Measurements from ENCODE around the gene BANK1. TPM values are rescaled to one million over a fixed set of nuclear protein-coding genes. Genes with fewer than 3 reads are reported as not detected.

BANK1 gene
- total RNA-seq, 2 experiments from 2014 or later, result not detected

GRCh38 chr4:101969965-101970364 lies 179.4 kb downstream of the BANK1 start:
- BruUV-seq (replicated peaks), result no TSS peak
- H3K9me3 ChIP-seq (ENCODE audit: low read length), result no peaks in the 10 kb centered on the region
- ChIA-PET POLR2A (no interaction called here), CTCF (ENCODE audit: unreplicated experiment) (no interaction called here)
- no peaks in the 10 kb centered on the region for H3K4me1 ChIP-seq (ENCODE audit: insufficient read depth, low read length, poor library complexity, severe bottlenecking)
- no peak overlapping the region for H3K4me2 ChIP-seq (ENCODE audit: low read length)
- intact Hi-C loops (cut with micrococcal nuclease; ENCODE audit: unreplicated experiment), result no loop called here
- H3K79me2 ChIP-seq (ENCODE audit: insufficient read depth, low read depth, low read length), result no peaks in the 10 kb centered on the region
- no peaks in the 10 kb centered on the region for H3K36me3 ChIP-seq (ENCODE audit: insufficient read depth, low read length)
- DNase-seq (ENCODE audit: low spot score), result no peak
- no peaks in the 10 kb centered on the region for H4K20me1 ChIP-seq (ENCODE audit: insufficient read depth, low read length)
- no peaks in the 10 kb centered on the region for H3K9me2 ChIP-seq (ENCODE audit: insufficient read depth, low read length)
- H2AFZ ChIP-seq (ENCODE audit: low read length), result no peak overlapping the region
- TF ChIP-seq CTCF (conservative IDR thresholded peaks at IDR 0.05; ENCODE audit: low read length) (no peak), EZH2phosphoT487 (IDR thresholded peaks at IDR 0.05; ENCODE audit: borderline replicate concordance, low read depth, low read length) (no peak)
- no peak overlapping the region for H3K27ac ChIP-seq (ENCODE audit: low read depth, low read length, poor library complexity, severe bottlenecking)
- no peak overlapping the region for H3K4me3 ChIP-seq (ENCODE audit: low read depth, low read length, poor library complexity, severe bottlenecking)

GRCh38 chr4:101970547-101971155 lies 180.1 kb downstream of the BANK1 start:
- intact Hi-C loops (cut with micrococcal nuclease; ENCODE audit: unreplicated experiment), result no loop called here
- Histone ChIP-seq H3K79me2 (ENCODE audit: insufficient read depth, low read depth, low read length) (no peaks in the 10 kb centered on the region), H3K36me3 (ENCODE audit: insufficient read depth, low read length) (no peaks in the 10 kb centered on the region), H2AFZ (ENCODE audit: low read length) (no peak overlapping the region), H4K20me1 (ENCODE audit: insufficient read depth, low read length) (no peaks in the 10 kb centered on the region), H3K27ac (ENCODE audit: low read depth, low read length, poor library complexity, severe bottlenecking) (no peak overlapping the region), H3K4me3 (ENCODE audit: low read depth, low read length, poor library complexity, severe bottlenecking) (no peak overlapping the region), H3K4me2 (ENCODE audit: low read length) (no peak overlapping the region), H3K9me2 (ENCODE audit: insufficient read depth, low read length) (no peaks in the 10 kb centered on the region), H3K4me1 (ENCODE audit: insufficient read depth, low read length, poor library complexity, severe bottlenecking) (no peaks in the 10 kb centered on the region), H3K9me3 (ENCODE audit: low read length) (no peaks in the 10 kb centered on the region)
- CTCF ChIA-PET (ENCODE audit: unreplicated experiment), result no interaction called here
- no peak for TF ChIP-seq EZH2phosphoT487 (IDR thresholded peaks at IDR 0.05; ENCODE audit: borderline replicate concordance, low read depth, low read length)
- no peak for TF ChIP-seq CTCF (conservative IDR thresholded peaks at IDR 0.05; ENCODE audit: low read length)
- no TSS peak for BruUV-seq (replicated peaks)
- POLR2A ChIA-PET, result no interaction called here
- no peak for DNase-seq (ENCODE audit: low spot score)

GRCh38 chr4:101972791-101973190 lies 182.3 kb downstream of the BANK1 start:
- intact Hi-C loops (cut with micrococcal nuclease; ENCODE audit: unreplicated experiment), result no loop called here
- ChIA-PET CTCF (ENCODE audit: unreplicated experiment) (no interaction called here), POLR2A (interaction anchor here (1.2 kb wide), 1 partner anchor 58 kb away, joined by 3 read pairs; no protein-coding TSS in a partner anchor)
- H3K4me1 ChIP-seq (ENCODE audit: insufficient read depth, low read length, poor library complexity, severe bottlenecking), result no peaks in the 10 kb centered on the region
- H3K4me2 ChIP-seq (ENCODE audit: low read length), result no peak overlapping the region
- DNase-seq (ENCODE audit: low spot score), result no peak
- H3K9me2 ChIP-seq (ENCODE audit: insufficient read depth, low read length), result no peaks in the 10 kb centered on the region
- no peak overlapping the region for H3K4me3 ChIP-seq (ENCODE audit: low read depth, low read length, poor library complexity, severe bottlenecking)
- TF ChIP-seq EZH2phosphoT487 (IDR thresholded peaks at IDR 0.05; ENCODE audit: borderline replicate concordance, low read depth, low read length) (no peak), CTCF (conservative IDR thresholded peaks at IDR 0.05; ENCODE audit: low read length) (no peak)
- no peak overlapping the region for H3K27ac ChIP-seq (ENCODE audit: low read depth, low read length, poor library complexity, severe bottlenecking)
- no TSS peak for BruUV-seq (replicated peaks)
- H3K79me2 ChIP-seq (ENCODE audit: insufficient read depth, low read depth, low read length), result no peaks in the 10 kb centered on the region
- no peak overlapping the region for H2AFZ ChIP-seq (ENCODE audit: low read length)
- H3K36me3 ChIP-seq (ENCODE audit: insufficient read depth, low read length), result no peaks in the 10 kb centered on the region
- no peaks in the 10 kb centered on the region for H3K9me3 ChIP-seq (ENCODE audit: low read length)
- H4K20me1 ChIP-seq (ENCODE audit: insufficient read depth, low read length), result no peaks in the 10 kb centered on the region
